ENCODE results near the gene GRPEL2.
"Not testable (repeated sequence)": the region's sequence is repeated elsewhere in the genome, so short reads cannot be mapped to it uniquely, and the experiment has no call there.

GRPEL2 gene

GRCh38 chr5:149398747-149399266 lies 53.5 kb downstream of the GRPEL2 start:
- not testable (repeated sequence) for DNase-seq (ENCODE audit: low read depth in 3 of 3)

- DNase-seq (ENCODE audit: low read depth in 3 of 3): no peak
Measured at GRCh38 chr5:149399775-149400174, 54.5 kb downstream of the GRPEL2 start.

GRCh38 chr5:149400304-149400703 lies 55.0 kb downstream of the GRPEL2 start:
- no peak for DNase-seq (ENCODE audit: low read depth in 3 of 3)

GRCh38 chr5:149401051-149401450 lies 55.8 kb downstream of the GRPEL2 start:
- no peak for DNase-seq (ENCODE audit: low read depth in 3 of 3)

DNA sequence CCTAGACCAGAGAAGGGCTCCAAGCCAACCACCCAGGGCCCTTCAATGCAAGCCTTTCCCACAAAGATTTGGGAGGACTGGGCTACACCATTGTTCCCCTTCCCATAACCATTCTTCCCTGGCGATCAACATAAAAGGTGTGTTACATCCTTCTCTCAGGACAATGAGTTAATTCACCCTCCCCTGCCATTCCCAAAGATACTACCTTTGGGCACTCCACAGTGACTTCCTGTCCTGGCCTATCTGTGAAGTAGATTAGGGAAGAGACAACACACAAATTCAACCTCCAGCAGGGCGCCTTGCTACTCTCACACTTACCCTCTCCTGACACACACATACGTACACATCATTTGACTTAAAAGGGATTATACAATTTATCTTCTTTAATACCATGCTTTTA lies 57.0 kb downstream of the GRPEL2 start:
- DNase-seq (ENCODE audit: low read depth in 3 of 3): no peak
